SK-N-SH (cell line): Measurements from ENCODE around the gene MBD6. TPM values are rescaled to one million over a fixed set of nuclear protein-coding genes. Genes with fewer than 3 reads are reported as not detected.

Experiments
- CTCF ChIA-PET: fragments of 300-600, 350-600 bp; formaldehyde crosslinking; extraction: SDS; loops from one replicate; lab custom pipeline; 2021; lab: Yijun Ruan, JAX
- POLR2A ChIA-PET: fragments of 350-600 bp; sonication (Branson Sonifier 250); formaldehyde crosslinking; extraction: SDS; loops from one replicate; lab custom pipeline; 2020; ENCODE audit warnings: antibody characterized with exemption, inconsistent platforms; lab: Yijun Ruan, JAX
- DNase-seq: peaks from one replicate; pipeline ENCODE4 v3.0.0; 2012
- H2AFZ ChIP-seq: fragments of 200-600 bp; sonication (generic); 2 replicates; pipeline ENCODE4 v1.8.1; 2016; ENCODE audit warnings: antibody characterized with exemption, mild to moderate bottlenecking, low read depth
- H3F3A ChIP-seq: fragments of 200-600 bp; sonication (generic); replicated peaks from 2 replicates; pipeline ENCODE3; 2016; ENCODE audit warnings: antibody characterized with exemption, mild to moderate bottlenecking; ENCODE audit not compliant: insufficient read depth
- H3K27ac ChIP-seq, 2 experiments: fragments of 200-500 bp in 1 of 2; fragments of 200-600 bp in 1 of 2; sonication (Bioruptor generic) in 1 of 2; sonication (generic), shearing (Covaris generic) in 1 of 2; 2 replicates each; pipeline versions ENCODE4 v1.5.1 to v1.6.1; 2014 to 2016; ENCODE audit warnings: low read depth in 2 of 2, inconsistent platforms in 1 of 2, low read length in 1 of 2, mild to moderate bottlenecking in 1 of 2, mixed read lengths in 1 of 2
- H3K27me3 ChIP-seq: fragments of 200-600 bp; sonication (generic), shearing (Covaris generic); 2 replicates; pipeline ENCODE4 v1.6.1; 2016; ENCODE audit warnings: mixed run types; ENCODE audit not compliant: insufficient read depth
- H3K36me3 ChIP-seq, 2 experiments: fragments of 200-500 bp in 1 of 2; fragments of 200-600 bp in 1 of 2; sonication (Bioruptor generic) in 1 of 2; sonication (generic) in 1 of 2; replicated peaks in 1 of 2; 2 replicates each; pipeline versions ENCODE3 to v1.5.1; 2014 to 2016; ENCODE audit warnings: low read length in 1 of 2, mild to moderate bottlenecking in 1 of 2; ENCODE audit not compliant: insufficient read depth in 2 of 2, control insufficient read depth in 1 of 2
- H3K4me1 ChIP-seq, 2 experiments: fragments of 200-500 bp in 1 of 2; fragments of 200-600 bp in 1 of 2; sonication (Bioruptor generic) in 1 of 2; sonication (generic), shearing (Covaris generic) in 1 of 2; 2 replicates each; pipeline versions ENCODE4 v1.5.1 to v1.6.1; 2014 to 2016; ENCODE audit warnings: low read depth in 1 of 2, low read length in 1 of 2, mixed run types in 1 of 2; ENCODE audit not compliant: insufficient read depth in 2 of 2, control insufficient read depth in 1 of 2
- H3K4me2 ChIP-seq: fragments of 200-600 bp; sonication (generic), shearing (Covaris generic); 2 replicates; pipeline ENCODE4 v1.6.1; 2017; ENCODE audit warnings: mixed run types
- H3K4me3 ChIP-seq, 2 experiments: fragments of 200-500 bp in 1 of 2; fragments of 200-600 bp in 1 of 2; sonication (Bioruptor generic) in 1 of 2; sonication (generic), shearing (Covaris generic) in 1 of 2; 2 replicates each; pipeline versions ENCODE4 v1.5.1 to v1.8.1; 2014 to 2016; ENCODE audit warnings: low read depth in 2 of 2, inconsistent platforms in 1 of 2, low read length in 1 of 2, mild to moderate bottlenecking in 1 of 2, mixed read lengths in 1 of 2, moderate library complexity in 1 of 2
- H3K79me2 ChIP-seq: fragments of 200-600 bp; sonication (generic); 2 replicates; pipeline ENCODE4 v1.8.1; 2017; ENCODE audit warnings: mild to moderate bottlenecking; ENCODE audit not compliant: insufficient read depth
- H3K9ac ChIP-seq: fragments of 200-600 bp; sonication (generic); 2 replicates; pipeline ENCODE4 v1.6.1; 2017; ENCODE audit warnings: mixed run types
- H3K9me2 ChIP-seq: fragments of 200-600 bp; sonication (generic); 2 replicates; pipeline ENCODE4 v1.6.1; 2017; ENCODE audit warnings: mixed run types
- H3K9me3 ChIP-seq: fragments of 200-600 bp; sonication (generic); 2 replicates; pipeline ENCODE4 v1.6.1; 2017; ENCODE audit warnings: mixed run types, mild to moderate bottlenecking, moderate library complexity
- H4K20me1 ChIP-seq: fragments of 200-600 bp; sonication (generic); 2 replicates; pipeline ENCODE4 v1.6.1; 2017; ENCODE audit warnings: mild to moderate bottlenecking, mixed run types; ENCODE audit not compliant: insufficient read depth
- CTCF ChIP-seq: fragments of 200-600 bp; sonication (generic); IDR thresholded peaks from 2 replicates; pipeline ENCODE4 v1.6.1; 2017; ENCODE audit warnings: antibody characterized with exemption, mild to moderate bottlenecking, moderate library complexity
- EP300 ChIP-seq, 2 experiments: IDR thresholded peaks; 2 replicates each; pipeline versions ENCODE4 v1.4.0 to v1.6.1; 2012; ENCODE audit warnings: borderline replicate concordance in 1 of 2, low read depth in 1 of 2, low read length in 1 of 2
- FOXM1 ChIP-seq: IDR thresholded peaks from 2 replicates; pipeline ENCODE4 v1.4.0; 2012; ENCODE audit warnings: low read depth, mild to moderate bottlenecking
- GABPA ChIP-seq: IDR thresholded peaks from 2 replicates; pipeline ENCODE4 v1.4.0; 2012; ENCODE audit warnings: low read depth, mild to moderate bottlenecking
- GATA2 ChIP-seq: sonication (generic); formaldehyde crosslinking; IDR thresholded peaks from 2 replicates; pipeline ENCODE4 v1.5.0; 2020; ENCODE audit warnings: mild to moderate bottlenecking, missing genetic modification reagents
- IRF3 ChIP-seq: fragments of 150-350 bp; IDR thresholded peaks from 2 replicates; pipeline ENCODE4 v1.6.1; 2016; ENCODE audit warnings: mild to moderate bottlenecking, low read depth, low read length
- MEF2A ChIP-seq: IDR thresholded peaks from 2 replicates; pipeline ENCODE4 v1.4.0; 2012; ENCODE audit warnings: low read depth, borderline replicate concordance
- PBX3 ChIP-seq: IDR thresholded peaks from 2 replicates; pipeline ENCODE4; 2012
- RAD21 ChIP-seq: IDR thresholded peaks from 2 replicates; pipeline ENCODE4 v1.6.1; 2012; ENCODE audit warnings: mild to moderate bottlenecking, low read length
- SMC3 ChIP-seq: IDR thresholded peaks from 2 replicates; pipeline ENCODE4 v1.6.1; 2012; ENCODE audit warnings: low read depth, low read length, improper control_type of control experiment
- TAF1 ChIP-seq: IDR thresholded peaks from 2 replicates; pipeline ENCODE4 v1.6.1; 2012; ENCODE audit warnings: low read depth, mild to moderate bottlenecking, low read length, moderate library complexity, borderline replicate concordance
- USF1 ChIP-seq: IDR thresholded peaks from 2 replicates; pipeline ENCODE4 v1.4.0; 2012; ENCODE audit warnings: low read depth, borderline replicate concordance
- USF2 ChIP-seq: fragments of 150-350 bp; IDR thresholded peaks from 2 replicates; pipeline ENCODE4 v1.6.1; 2017; ENCODE audit warnings: antibody characterized with exemption, low read length, low read depth, borderline replicate concordance
- WGBS: methylation state at CpG from one replicate; pipeline ENCODE4 v1.1.6; 2017; ENCODE audit warnings: low lambda C conversion rate; 5-methylcytosine and 5-hydroxymethylcytosine counted together
- polyA plus RNA-seq, 3 experiments: library from polyadenylated mRNA; depleted of rRNA; stranded (reverse); fragments of >200 nt; gene quantifications; 2 replicates each; pipeline ENCODE4 v1.2.3, GENCODE V29; 2012

MBD6 gene
- polyA plus RNA-seq, 1 of the 3 experiments (the other 2 are of a cell fraction): 8.6 TPM

- WGBS: 90% methylated on average over 14 of the region's 14 CpGs
- TF ChIP-seq USF1 (no peak), TAF1 (no peak), FOXM1 (no peak), MEF2A (no peak), USF2 (no peak), GATA2 (CRISPR knock-in tag) (no peak), CTCF (no peak), GABPA (no peak), PBX3 (no peak), IRF3 (no peak), SMC3 (no peak), EP300 (IDR thresholded peaks at IDR 0.05; ENCODE audit: borderline replicate concordance in 1 of 2, low read depth in 1 of 2, low read length in 1 of 2) (no peak), RAD21 (no peak)
- peak overlapping the region; percentile 94 for H3K4me2 ChIP-seq
- H4K20me1 ChIP-seq: peaks cover 19% of the 10 kb centered on the region
- peaks cover 28% of the 10 kb centered on the region for H3F3A ChIP-seq
- no peak for DNase-seq
- no peak overlapping the region for H2AFZ ChIP-seq
- H3K27ac ChIP-seq: peak overlapping the region; percentile 81 to 93
- H3K4me1 ChIP-seq: peaks cover 22 to 40% of the 10 kb centered on the region in 2 experiments
- ChIA-PET CTCF (interaction anchor here (0.9 to 2.2 kb wide), 7 partner anchors 10 to 285 kb away, joined by 3 to 9 read pairs (median 4); partner anchors contain the start of gene B4GALNT1), POLR2A (interaction anchor here (0.6 to 1.8 kb wide), 4 partner anchors 9 to 98 kb away, joined by 3 to 8 read pairs (median 3); no protein-coding TSS in a partner anchor)
- H3K9me3 ChIP-seq: no peaks in the 10 kb centered on the region
- no peaks in the 10 kb centered on the region for H3K27me3 ChIP-seq
- peaks cover 41% of the 10 kb centered on the region for H3K79me2 ChIP-seq
- no peaks in the 10 kb centered on the region for H3K9me2 ChIP-seq
- peak overlapping the region; percentile 86 for H3K9ac ChIP-seq
- peaks cover 25 to 47% of the 10 kb centered on the region in 2 experiments for H3K36me3 ChIP-seq
- H3K4me3 ChIP-seq: peak overlapping the region; percentile 72 to 88
Measured at GRCh38 chr12:57523706-57524614, 1.3 kb downstream of the MBD6 start.
